HFFc6 (cell line): Measurements from ENCODE around the gene ATP6AP1. TPM values are rescaled to one million over a fixed set of nuclear protein-coding genes. Genes with fewer than 3 reads are reported as not detected.
A peak's percentile ranks its signal among the peaks of the same experiment; 100 is the strongest.

ENCODE experiments used
- DNase-seq: peaks from one replicate; pipeline ENCODE4 v3.0.0-alpha.2; 2018
- H3K27ac Mint-ChIP-seq: 2 replicates; pipeline ENCODE4 v1.8.0; 2020; ENCODE audit warnings: mild to moderate bottlenecking, mixed read lengths
- H3K27me3 Mint-ChIP-seq: 2 replicates; pipeline ENCODE4 v1.8.0; 2021; ENCODE audit warnings: mild to moderate bottlenecking, moderate library complexity, mixed read lengths; ENCODE audit not compliant: insufficient read depth
- H3K36me3 Mint-ChIP-seq: 2 replicates; pipeline ENCODE4 v1.8.0; 2021; ENCODE audit warnings: low read depth, mixed read lengths
- H3K4me1 Mint-ChIP-seq: 2 replicates; pipeline ENCODE4 v1.8.0; 2020; ENCODE audit warnings: low read depth, mixed read lengths
- H3K4me3 Mint-ChIP-seq: 2 replicates; pipeline ENCODE4 v1.8.0; 2020; ENCODE audit warnings: mild to moderate bottlenecking, moderate library complexity, mixed read lengths
- H3K9me3 Mint-ChIP-seq: 2 replicates; pipeline ENCODE4 v1.8.0; 2020; ENCODE audit warnings: mild to moderate bottlenecking, mixed read lengths
- CTCF ChIP-seq: fragments of 200-600 bp; sonication (generic); IDR thresholded peaks from 2 replicates; pipeline ENCODE4 v1.5.0; 2021; ENCODE audit warnings: antibody characterized with exemption, mild to moderate bottlenecking
- total RNA-seq, 6 experiments: library from RNA; stranded (reverse); fragmentation: NEBNext Ultra II Directional; extraction: Animal tissue kit (Norgen Biotek cat#: 25700); gene quantifications; 2 replicates in 1 of 6; 3 replicates in 5 of 6; pipeline ENCODE4 v1.2.3, GENCODE V29; 2021

ATP6AP1 gene
- total RNA-seq, 6 experiments from 2014 or later = 107 to 154 (median 123) TPM

GRCh38 chrX:154469880-154470279 lies 41.4 kb downstream of the ATP6AP1 start:
- no peaks in the 10 kb centered on the region for H3K27me3 Mint-ChIP-seq
- H3K4me1 Mint-ChIP-seq = no peaks in the 10 kb centered on the region
- no peak for DNase-seq
- H3K27ac Mint-ChIP-seq = no peak overlapping the region
- H3K9me3 Mint-ChIP-seq = no peaks in the 10 kb centered on the region
- no peak overlapping the region for H3K4me3 Mint-ChIP-seq
- H3K36me3 Mint-ChIP-seq = peaks cover 6% of the 10 kb centered on the region; the same call in 1 of the 2 replicates
- TF ChIP-seq CTCF = no peak

- H3K27ac Mint-ChIP-seq = no peak overlapping the region
- peaks cover under 1% of the 10 kb centered on the region; the same call in 1 of the 2 replicates for H3K27me3 Mint-ChIP-seq
- H3K9me3 Mint-ChIP-seq = no peaks in the 10 kb centered on the region
- no peak for TF ChIP-seq CTCF
- H3K36me3 Mint-ChIP-seq = peaks cover 6% of the 10 kb centered on the region; the same call in 1 of the 2 replicates
- no peaks in the 10 kb centered on the region for H3K4me1 Mint-ChIP-seq
- DNase-seq = no peak
- H3K4me3 Mint-ChIP-seq = no peak overlapping the region
Measured at GRCh38 chrX:154470434-154470833, 42.0 kb downstream of the ATP6AP1 start.

- no peaks in the 10 kb centered on the region for H3K9me3 Mint-ChIP-seq
- no peak for TF ChIP-seq CTCF
- no peak overlapping the region for H3K4me3 Mint-ChIP-seq
- no peaks in the 10 kb centered on the region for H3K4me1 Mint-ChIP-seq
- H3K27ac Mint-ChIP-seq = no peak overlapping the region
- DNase-seq = no peak
- H3K36me3 Mint-ChIP-seq = peaks cover 6% of the 10 kb centered on the region; the same call in 1 of the 2 replicates
- H3K27me3 Mint-ChIP-seq = peaks cover 2% of the 10 kb centered on the region; the same call in 1 of the 2 replicates
Measured at GRCh38 chrX:154470914-154471568, 42.6 kb downstream of the ATP6AP1 start.

- Mint-ChIP-seq H3K4me1 (no peaks in the 10 kb centered on the region), H3K36me3 (peaks cover 6% of the 10 kb centered on the region; the same call in 1 of the 2 replicates), H3K27ac (no peak overlapping the region), H3K27me3 (peaks cover 2% of the 10 kb centered on the region), H3K9me3 (no peaks in the 10 kb centered on the region), H3K4me3 (no peak overlapping the region)
- no peak for TF ChIP-seq CTCF
- DNase-seq = no peak
Measured at GRCh38 chrX:154471839-154472684, 43.6 kb downstream of the ATP6AP1 start.

- Mint-ChIP-seq H3K36me3 (peaks cover 6% of the 10 kb centered on the region; the same call in 1 of the 2 replicates), H3K4me1 (no peaks in the 10 kb centered on the region), H3K9me3 (no peaks in the 10 kb centered on the region), H3K27ac (peak overlapping the region; percentile 33; the same call in 1 of the 2 replicates), H3K4me3 (no peak overlapping the region), H3K27me3 (peaks cover 2% of the 10 kb centered on the region)
- no peak for TF ChIP-seq CTCF
- DNase-seq = no peak
Measured at GRCh38 chrX:154472685-154473632, 44.5 kb downstream of the ATP6AP1 start.
